Neural progenitor cell (in vitro differentiated cells): ENCODE results near the gene GPR142. TPM values are rescaled to one million over a fixed set of nuclear protein-coding genes. Genes with fewer than 3 reads are reported as not detected.

ENCODE experiments used
- DNase-seq: peaks from one replicate; pipeline ENCODE4 v3.0.0-alpha.2; 2016; ENCODE audit warnings: low spot score
- H2AFZ ChIP-seq: fragments of 200-600 bp; sonication (generic); replicated peaks from 2 replicates; pipeline ENCODE4 v1.6.1; 2016; ENCODE audit warnings: antibody characterized with exemption
- H3F3A ChIP-seq: fragments of 200-600 bp; sonication (generic); 2 replicates; pipeline ENCODE4 v1.6.1; 2016; ENCODE audit warnings: antibody characterized with exemption, low read depth
- H3K27ac ChIP-seq: fragments of 200-600 bp; sonication (generic); 2 replicates; pipeline ENCODE4 v1.5.1; 2016; ENCODE audit warnings: mild to moderate bottlenecking
- H3K27me3 ChIP-seq: fragments of 200-600 bp; sonication (generic); 2 replicates; pipeline ENCODE4 v1.6.1; 2016; ENCODE audit warnings: mild to moderate bottlenecking, moderate library complexity
- H3K36me3 ChIP-seq: fragments of 200-600 bp; sonication (generic); 2 replicates; pipeline ENCODE4 v1.5.1; 2016
- H3K4me1 ChIP-seq: fragments of 200-600 bp; sonication (generic); 2 replicates; pipeline ENCODE4 v1.6.1; 2016; ENCODE audit warnings: mixed run types
- H3K4me2 ChIP-seq: fragments of 200-600 bp; sonication (generic); 2 replicates; pipeline ENCODE4 v1.6.1; 2016
- H3K4me3 ChIP-seq: fragments of 200-600 bp; sonication (generic); 2 replicates; pipeline ENCODE4 v1.5.1; 2016
- H3K79me2 ChIP-seq: fragments of 200-600 bp; sonication (generic); 2 replicates; pipeline ENCODE4 v1.6.1; 2016; ENCODE audit warnings: low read depth
- H3K9ac ChIP-seq: fragments of 200-600 bp; sonication (generic); 2 replicates; pipeline ENCODE4 v1.6.1; 2016
- H3K9me3 ChIP-seq: fragments of 200-600 bp; sonication (generic); 2 replicates; pipeline ENCODE4 v1.5.1; 2016; ENCODE audit warnings: low read depth
- H4K20me1 ChIP-seq: fragments of 200-600 bp; sonication (generic); 2 replicates; pipeline ENCODE4 v1.6.1; 2016; ENCODE audit warnings: low read depth
- H3K27ac Mint-ChIP-seq: 3 replicates; pipeline ENCODE4 v1.8.0; 2021; ENCODE audit warnings: mixed read lengths
- H3K27me3 Mint-ChIP-seq: 2 replicates; pipeline ENCODE4 v1.8.0; 2022; ENCODE audit warnings: low read depth, mild to moderate bottlenecking, inconsistent platforms, moderate library complexity, mixed read lengths; ENCODE audit not compliant: insufficient read depth
- H3K36me3 Mint-ChIP-seq: 3 replicates; pipeline ENCODE4 v1.8.0; 2021; ENCODE audit warnings: mixed read lengths
- H3K4me1 Mint-ChIP-seq: 3 replicates; pipeline ENCODE4 v1.8.0; 2021; ENCODE audit warnings: mixed read lengths
- H3K4me3 Mint-ChIP-seq: 3 replicates; pipeline ENCODE4 v1.8.0; 2021; ENCODE audit warnings: mild to moderate bottlenecking, moderate library complexity, mixed read lengths
- H3K9me3 Mint-ChIP-seq: 3 replicates; pipeline ENCODE4 v1.8.0; 2020; ENCODE audit warnings: mixed read lengths
- EZH2 ChIP-seq: fragments of 200-600 bp; sonication (generic); IDR thresholded peaks from 2 replicates; pipeline ENCODE4 v1.6.1; 2017; ENCODE audit warnings: antibody characterized with exemption, mild to moderate bottlenecking, moderate library complexity
- EZH2phosphoT487 ChIP-seq: fragments of 200-600 bp; sonication (generic); IDR thresholded peaks from 2 replicates; pipeline ENCODE4 v1.6.1; 2017; ENCODE audit warnings: antibody characterized with exemption
- total RNA-seq: library from RNA; depleted of rRNA; stranded (reverse); fragments of >200 nt; gene quantifications from 2 replicates; pipeline ENCODE4 v1.2.3, GENCODE V29; 2015; ENCODE audit warnings: low replicate concordance
- TF ChIP-seq, protein P1 (sequence below): fragments of 200-600 bp; sonication (generic); IDR thresholded peaks from 2 replicates; pipeline ENCODE4 v1.5.1; 2017; ENCODE audit warnings: antibody characterized with exemption, mild to moderate bottlenecking

The GPR142 gene
- total RNA-seq, 1 donor from 2014 or later = not detected

DNA sequence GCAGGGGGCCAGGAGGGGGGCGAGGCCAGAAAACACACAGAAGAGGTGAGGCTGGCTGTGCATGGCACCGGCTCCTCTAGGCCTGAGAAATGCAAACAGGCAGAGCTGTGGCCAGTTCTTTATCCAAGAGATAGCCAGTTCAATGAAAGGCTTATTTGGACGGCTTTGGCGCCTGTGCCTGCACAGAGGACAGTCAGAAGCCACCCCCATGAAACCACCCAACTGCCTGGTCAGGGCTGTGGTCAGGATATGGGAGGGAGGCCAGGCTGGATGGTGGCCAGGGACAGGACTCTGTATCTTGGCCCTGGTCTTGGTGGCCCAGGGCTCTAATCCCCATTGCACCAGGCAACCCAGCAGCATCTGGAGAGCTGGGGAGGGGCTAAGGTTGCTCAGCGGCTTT is 40.1 kb downstream of the GPR142 start:
- DNase-seq = no peak
- H4K20me1 ChIP-seq = no peaks in the 10 kb centered on the region
- no peaks in the 10 kb centered on the region for H3K36me3 Mint-ChIP-seq

GRCh38 chr17:74408262-74408661 is 41.0 kb downstream of the GPR142 start:
- Histone ChIP-seq H2AFZ (no peak overlapping the region), H3K9ac (no peak overlapping the region), H3K36me3 (no peaks in the 10 kb centered on the region), H3K4me2 (no peak overlapping the region), H3K4me3 (no peak overlapping the region), H3F3A (no peaks in the 10 kb centered on the region), H3K9me3 (no peaks in the 10 kb centered on the region), H4K20me1 (no peaks in the 10 kb centered on the region), H3K79me2 (no peaks in the 10 kb centered on the region), H3K4me1 (peaks cover 14% of the 10 kb centered on the region), H3K27me3 (no peaks in the 10 kb centered on the region), H3K27ac (no peak overlapping the region)
- DNase-seq = no peak
- no peak for TF ChIP-seq EZH2
- no peak for TF ChIP-seq EZH2phosphoT487
- TF ChIP-seq, protein P1, sequence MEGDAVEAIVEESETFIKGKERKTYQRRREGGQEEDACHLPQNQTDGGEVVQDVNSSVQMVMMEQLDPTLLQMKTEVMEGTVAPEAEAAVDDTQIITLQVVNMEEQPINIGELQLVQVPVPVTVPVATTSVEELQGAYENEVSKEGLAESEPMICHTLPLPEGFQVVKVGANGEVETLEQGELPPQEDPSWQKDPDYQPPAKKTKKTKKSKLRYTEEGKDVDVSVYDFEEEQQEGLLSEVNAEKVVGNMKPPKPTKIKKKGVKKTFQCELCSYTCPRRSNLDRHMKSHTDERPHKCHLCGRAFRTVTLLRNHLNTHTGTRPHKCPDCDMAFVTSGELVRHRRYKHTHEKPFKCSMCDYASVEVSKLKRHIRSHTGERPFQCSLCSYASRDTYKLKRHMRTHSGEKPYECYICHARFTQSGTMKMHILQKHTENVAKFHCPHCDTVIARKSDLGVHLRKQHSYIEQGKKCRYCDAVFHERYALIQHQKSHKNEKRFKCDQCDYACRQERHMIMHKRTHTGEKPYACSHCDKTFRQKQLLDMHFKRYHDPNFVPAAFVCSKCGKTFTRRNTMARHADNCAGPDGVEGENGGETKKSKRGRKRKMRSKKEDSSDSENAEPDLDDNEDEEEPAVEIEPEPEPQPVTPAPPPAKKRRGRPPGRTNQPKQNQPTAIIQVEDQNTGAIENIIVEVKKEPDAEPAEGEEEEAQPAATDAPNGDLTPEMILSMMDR = no peak
- Mint-ChIP-seq H3K4me1 (peaks cover 15% of the 10 kb centered on the region), H3K9me3 (peaks cover 4% of the 10 kb centered on the region), H3K27ac (no peak overlapping the region), H3K4me3 (no peak overlapping the region), H3K36me3 (no peaks in the 10 kb centered on the region), H3K27me3 (peaks cover 13% of the 10 kb centered on the region)

More for the DNA sequence above, 40.1 kb downstream of the GPR142 start:
- Histone ChIP-seq H3K79me2 (no peaks in the 10 kb centered on the region), H3K27ac (no peak overlapping the region), H3K4me2 (no peak overlapping the region), H3K4me1 (peaks cover 14% of the 10 kb centered on the region), H3F3A (no peaks in the 10 kb centered on the region), H3K9me3 (no peaks in the 10 kb centered on the region), H2AFZ (no peak overlapping the region), H3K36me3 (no peaks in the 10 kb centered on the region), H3K9ac (no peak overlapping the region), H3K27me3 (no peaks in the 10 kb centered on the region), H3K4me3 (no peak overlapping the region)
- Mint-ChIP-seq H3K4me3 (no peak overlapping the region), H3K9me3 (peaks cover 4% of the 10 kb centered on the region), H3K27me3 (peaks cover 13% of the 10 kb centered on the region), H3K27ac (no peak overlapping the region), H3K4me1 (peaks cover 15% of the 10 kb centered on the region)
- TF ChIP-seq, protein P1 = no peak
- no peak for TF ChIP-seq EZH2phosphoT487
- no peak for TF ChIP-seq EZH2

DNA sequence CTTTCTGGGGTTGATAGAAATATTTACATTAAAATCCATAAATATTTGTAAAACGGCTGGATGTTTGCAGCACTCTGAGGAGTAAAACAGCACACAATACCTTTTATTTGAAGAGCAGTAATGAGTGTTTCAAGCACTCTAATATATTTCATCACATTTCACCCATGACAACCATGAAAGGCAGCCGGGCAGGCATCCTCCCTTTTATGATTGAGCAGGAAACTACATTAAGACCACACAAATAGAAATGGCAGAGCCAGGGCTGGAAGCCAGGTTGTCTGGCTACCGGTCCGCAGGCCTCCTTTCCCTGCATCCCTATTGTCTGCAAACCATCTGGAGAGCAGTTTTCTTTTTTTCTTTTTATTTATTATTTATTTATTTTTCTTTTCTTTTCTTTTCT is 41.5 kb downstream of the GPR142 start:
- Histone ChIP-seq H3K4me3 (no peak overlapping the region), H3K9me3 (no peaks in the 10 kb centered on the region), H3K4me2 (no peak overlapping the region), H3K27me3 (no peaks in the 10 kb centered on the region), H3K27ac (no peak overlapping the region), H3K4me1 (peaks cover 10% of the 10 kb centered on the region), H3K36me3 (no peaks in the 10 kb centered on the region), H3K9ac (no peak overlapping the region), H3K79me2 (no peaks in the 10 kb centered on the region), H4K20me1 (no peaks in the 10 kb centered on the region), H2AFZ (no peak overlapping the region), H3F3A (no peaks in the 10 kb centered on the region)
- Mint-ChIP-seq H3K9me3 (peaks cover 4% of the 10 kb centered on the region), H3K4me3 (no peak overlapping the region), H3K27ac (no peak overlapping the region), H3K4me1 (peaks cover 10% of the 10 kb centered on the region), H3K27me3 (peaks cover 13% of the 10 kb centered on the region), H3K36me3 (no peaks in the 10 kb centered on the region)
- TF ChIP-seq, protein P1 = no peak
- TF ChIP-seq EZH2phosphoT487 (no peak), EZH2 (no peak)
- DNase-seq = no peak
